ENCODE data around the gene GRAMD2B. TPM values are rescaled to one million over a fixed set of nuclear protein-coding genes. Genes with fewer than 3 reads are reported as not detected.
"Not testable (repeated sequence)": the region's sequence is repeated elsewhere in the genome, so short reads cannot be mapped to it uniquely, and the experiment has no call there.

GRAMD2B gene
- total and polyA plus RNA-seq, 12 donors = 4.0 to 80.9 (median 25.2) TPM

- H3K27ac ChIP-seq = no peak overlapping the region
- WGBS, 4 donors = 72 to 87% (median 77%) methylated on average over 2 of the region's 2 CpGs
- DNase-seq = no peak
- intact Hi-C loops (cut with DNase I) = no loop called here
- H3K4me3 ChIP-seq = no peak overlapping the region
- no peaks in the 10 kb centered on the region for H3K36me3 ChIP-seq (replicated peaks in 1 of 2)
- no peaks in the 10 kb centered on the region for H3K9me3 ChIP-seq (replicated peaks in 1 of 3)
- no peaks in the 10 kb centered on the region for H3K27me3 ChIP-seq
- TF ChIP-seq, protein P1, sequence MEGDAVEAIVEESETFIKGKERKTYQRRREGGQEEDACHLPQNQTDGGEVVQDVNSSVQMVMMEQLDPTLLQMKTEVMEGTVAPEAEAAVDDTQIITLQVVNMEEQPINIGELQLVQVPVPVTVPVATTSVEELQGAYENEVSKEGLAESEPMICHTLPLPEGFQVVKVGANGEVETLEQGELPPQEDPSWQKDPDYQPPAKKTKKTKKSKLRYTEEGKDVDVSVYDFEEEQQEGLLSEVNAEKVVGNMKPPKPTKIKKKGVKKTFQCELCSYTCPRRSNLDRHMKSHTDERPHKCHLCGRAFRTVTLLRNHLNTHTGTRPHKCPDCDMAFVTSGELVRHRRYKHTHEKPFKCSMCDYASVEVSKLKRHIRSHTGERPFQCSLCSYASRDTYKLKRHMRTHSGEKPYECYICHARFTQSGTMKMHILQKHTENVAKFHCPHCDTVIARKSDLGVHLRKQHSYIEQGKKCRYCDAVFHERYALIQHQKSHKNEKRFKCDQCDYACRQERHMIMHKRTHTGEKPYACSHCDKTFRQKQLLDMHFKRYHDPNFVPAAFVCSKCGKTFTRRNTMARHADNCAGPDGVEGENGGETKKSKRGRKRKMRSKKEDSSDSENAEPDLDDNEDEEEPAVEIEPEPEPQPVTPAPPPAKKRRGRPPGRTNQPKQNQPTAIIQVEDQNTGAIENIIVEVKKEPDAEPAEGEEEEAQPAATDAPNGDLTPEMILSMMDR (IDR thresholded peaks at IDR 0.05) = no peak
- TF ChIP-seq POLR2A (IDR thresholded peaks at IDR 0.05) = no peak
- no peaks in the 10 kb centered on the region for H3K4me1 ChIP-seq (replicated peaks in 1 of 2)
Measured at GRCh38 chr5:126377424-126377823, 45.8 kb upstream of the GRAMD2B start.

- H3K27me3 ChIP-seq; intact Hi-C loops (cut with DNase I); H3K36me3 ChIP-seq (replicated peaks in 1 of 2); H3K27ac ChIP-seq; H3K9me3 ChIP-seq (replicated peaks in 1 of 3); H3K4me1 ChIP-seq (replicated peaks in 1 of 2); H3K4me3 ChIP-seq; DNase-seq: not testable (repeated sequence)
- WGBS, 4 donors = 72 to 83% (median 74%) methylated on average over 2 of the region's 2 CpGs
Measured at GRCh38 chr5:126380316-126380715, 42.9 kb upstream of the GRAMD2B start.

DNA sequence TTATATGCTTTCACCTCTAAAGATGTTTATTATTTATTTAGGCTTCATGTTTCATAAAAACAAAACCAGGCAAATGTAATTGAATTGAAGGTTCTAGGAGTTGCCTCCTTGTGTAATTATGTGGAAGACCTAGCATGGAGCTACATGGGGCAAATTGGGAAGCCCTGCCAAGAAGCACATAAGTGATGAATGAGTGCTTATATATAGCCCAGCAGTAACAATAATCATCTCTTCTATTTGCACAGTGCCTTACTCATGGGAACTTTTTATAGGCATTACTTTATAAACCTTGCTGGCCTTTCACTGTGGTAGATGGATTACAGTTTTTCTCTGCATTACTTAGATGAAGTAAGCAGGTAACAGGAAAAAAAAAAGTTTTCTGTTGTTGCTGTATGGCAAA lies 40.0 kb upstream of the GRAMD2B start:
- Histone ChIP-seq H3K36me3 (replicated peaks in 1 of 2) (no peaks in the 10 kb centered on the region), H3K27ac (no peak overlapping the region), H3K4me1 (replicated peaks in 1 of 2) (peaks cover 0 to 3% of the 10 kb centered on the region in 2 donors), H3K9me3 (replicated peaks in 1 of 3) (no peaks in the 10 kb centered on the region), H3K4me3 (no peak overlapping the region), H3K27me3 (no peaks in the 10 kb centered on the region)
- TF ChIP-seq, protein P1 (IDR thresholded peaks at IDR 0.05) = no peak
- no peak for TF ChIP-seq POLR2A (IDR thresholded peaks at IDR 0.05)
- intact Hi-C loops (cut with DNase I) = no loop called here
- no peak for DNase-seq

DNA sequence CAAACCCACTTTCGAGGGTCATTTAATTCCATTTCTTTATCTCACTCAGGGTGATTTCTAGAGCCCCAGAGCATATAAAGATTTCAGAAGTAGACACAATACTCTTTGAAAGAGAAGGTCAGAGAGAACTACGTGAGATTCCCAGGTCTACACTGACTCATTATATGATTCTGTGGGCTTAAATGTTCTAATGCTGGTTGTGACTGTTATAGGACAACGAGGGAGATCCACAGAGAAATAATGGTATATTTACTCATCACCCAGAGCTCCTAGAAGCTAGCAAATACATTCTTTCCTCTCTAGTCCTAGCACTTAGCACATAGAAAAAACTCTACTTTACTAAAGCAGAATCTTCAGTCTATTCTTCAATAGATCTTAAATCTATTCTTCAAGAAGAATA lies 39.4 kb upstream of the GRAMD2B start:
- no peak overlapping the region for H3K4me3 ChIP-seq
- H3K27me3 ChIP-seq = no peaks in the 10 kb centered on the region
- 78 to 82% (median 79%) methylated on average over 3 of the region's 3 CpGs for WGBS, 4 donors
- H3K27ac ChIP-seq = no peak overlapping the region
- peaks cover 0 to 3% of the 10 kb centered on the region in 2 donors for H3K4me1 ChIP-seq (replicated peaks in 1 of 2)
- intact Hi-C loops (cut with DNase I) = no loop called here
- no peaks in the 10 kb centered on the region for H3K9me3 ChIP-seq (replicated peaks in 1 of 3)
- TF ChIP-seq, protein P1 (IDR thresholded peaks at IDR 0.05) = no peak
- no peak for TF ChIP-seq POLR2A (IDR thresholded peaks at IDR 0.05)
- no peak for DNase-seq
- H3K36me3 ChIP-seq (replicated peaks in 1 of 2) = no peaks in the 10 kb centered on the region

DNA sequence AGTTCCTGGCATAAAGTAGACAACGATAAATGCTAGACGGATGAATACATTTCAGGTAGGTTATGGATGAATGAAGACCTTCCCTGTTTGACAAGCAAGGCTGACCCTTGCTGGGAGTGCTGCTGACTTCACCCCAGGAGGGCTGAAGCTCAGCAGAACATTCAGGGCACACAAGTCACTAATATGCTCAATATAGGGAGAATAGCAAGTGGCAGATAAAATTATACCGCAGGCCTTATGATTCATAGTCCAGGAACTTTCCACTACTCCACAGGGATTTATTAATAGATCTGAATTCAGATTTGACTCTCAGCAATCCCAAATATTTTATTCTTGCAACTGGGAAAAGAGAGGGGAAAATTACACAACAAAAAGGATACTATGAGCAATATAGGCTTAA lies 38.2 kb upstream of the GRAMD2B start:
- TF ChIP-seq POLR2A (IDR thresholded peaks at IDR 0.05) = peak in 1 of 2 donors; percentile 16
- TF ChIP-seq, protein P1 (IDR thresholded peaks at IDR 0.05) = no peak
- Histone ChIP-seq H3K9me3 (replicated peaks in 1 of 3) (no peaks in the 10 kb centered on the region), H3K27me3 (no peaks in the 10 kb centered on the region), H3K27ac (peak overlapping the region in 3 of 5 donors; percentile 38 to 80 (median 55)), H3K4me1 (replicated peaks in 1 of 2) (peaks cover 0 to 3% of the 10 kb centered on the region in 2 donors), H3K4me3 (no peak overlapping the region), H3K36me3 (replicated peaks in 1 of 2) (no peaks in the 10 kb centered on the region)
- peak in 2 of 7 donors; percentile 19 to 24 for DNase-seq
- intact Hi-C loops (cut with DNase I) = no loop called here
- WGBS, 4 donors = 55 to 69% (median 68%) methylated on average over 3 of the region's 3 CpGs
